HCT116 (cell line): ENCODE measurements around the gene DBX2.

ENCODE experiments used
- CEBPB ChIP-seq: IDR thresholded peaks from 2 replicates; pipeline ENCODE4 v1.6.1; 2012; ENCODE audit warnings: low read depth
- EZH2 ChIP-seq: fragments of 200-600 bp; sonication (generic); IDR thresholded peaks from 2 replicates; pipeline ENCODE4 v1.6.1; 2017; ENCODE audit warnings: antibody characterized with exemption, mixed run types
- EZH2phosphoT487 ChIP-seq: fragments of 200-600 bp; IDR thresholded peaks from 2 replicates; pipeline ENCODE4 v1.6.1; 2018; ENCODE audit warnings: antibody characterized with exemption, borderline replicate concordance
- FOSL1 ChIP-seq: IDR thresholded peaks from 2 replicates; pipeline ENCODE4 v1.6.1; 2012; ENCODE audit warnings: low read depth
- JUND ChIP-seq: IDR thresholded peaks from 2 replicates; pipeline ENCODE4 v1.6.1; 2012
- POLR2A ChIP-seq: IDR thresholded peaks from 2 replicates; pipeline ENCODE4 v1.7.0; 2011; ENCODE audit warnings: borderline replicate concordance; ENCODE audit not compliant: insufficient read depth, insufficient read length; ENCODE audit errors: extremely low read depth
- POLR2AphosphoS5 ChIP-seq: IDR thresholded peaks from 2 replicates; pipeline ENCODE4 v1.6.1; 2011; ENCODE audit warnings: mild to moderate bottlenecking, low read depth, low read length, moderate library complexity
- RAD21 ChIP-seq: IDR thresholded peaks from 2 replicates; pipeline ENCODE4 v1.6.1; 2012; ENCODE audit warnings: low read depth, mild to moderate bottlenecking
- TCF7L2 ChIP-seq: IDR thresholded peaks from 2 replicates; pipeline ENCODE4 v1.7.0; 2011; ENCODE audit warnings: borderline replicate concordance, inconsistent platforms; ENCODE audit not compliant: insufficient read depth, insufficient read length; ENCODE audit errors: extremely low read depth
- TF ChIP-seq, protein P1 (sequence below), 3 experiments: fragments of 200-600 bp in 1 of 3; sonication (generic) in 1 of 3; IDR thresholded peaks in 2 of 3; conservative IDR thresholded peaks in 1 of 3; 2 replicates each; pipeline ENCODE4 v1.5.1; 2012 to 2017; ENCODE audit warnings: low read depth in 2 of 3, low read length in 2 of 3, antibody characterized with exemption in 1 of 3, borderline replicate concordance in 1 of 3, control low read depth in 1 of 3, mild to moderate bottlenecking in 1 of 3, mixed read lengths in 1 of 3, mixed run types in 1 of 3, moderate library complexity in 1 of 3; ENCODE audit not compliant: insufficient read depth in 1 of 3
- TF ChIP-seq, protein P2 (sequence below): IDR thresholded peaks from 2 replicates; pipeline ENCODE4 v1.6.1; 2012; ENCODE audit warnings: low read depth

DNA sequence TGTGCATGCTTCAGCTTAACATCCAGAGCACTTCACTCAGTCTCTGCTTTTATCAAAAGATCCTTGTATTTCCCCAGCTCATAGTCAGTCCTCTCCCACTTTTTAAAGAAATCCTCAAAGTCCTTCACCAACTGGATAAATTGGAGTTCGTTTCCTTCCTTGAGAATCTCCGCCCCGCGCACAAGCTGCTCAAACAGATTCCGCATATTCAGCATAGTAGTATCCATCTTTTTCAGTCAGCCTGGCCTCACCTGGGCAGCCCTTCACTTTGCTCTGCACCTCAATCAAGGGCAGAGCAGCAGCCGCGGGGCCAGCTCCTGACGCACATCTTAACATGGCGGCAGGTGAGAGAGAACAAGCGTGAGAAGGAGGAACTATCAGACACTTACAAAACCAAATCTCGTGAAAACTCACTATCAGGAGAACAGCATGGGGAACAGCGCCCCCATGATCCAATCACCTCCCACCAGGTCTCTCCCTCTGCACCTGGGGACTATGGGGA lies 14.3 kb upstream of the DBX2 start:
- TF ChIP-seq, protein P1, sequence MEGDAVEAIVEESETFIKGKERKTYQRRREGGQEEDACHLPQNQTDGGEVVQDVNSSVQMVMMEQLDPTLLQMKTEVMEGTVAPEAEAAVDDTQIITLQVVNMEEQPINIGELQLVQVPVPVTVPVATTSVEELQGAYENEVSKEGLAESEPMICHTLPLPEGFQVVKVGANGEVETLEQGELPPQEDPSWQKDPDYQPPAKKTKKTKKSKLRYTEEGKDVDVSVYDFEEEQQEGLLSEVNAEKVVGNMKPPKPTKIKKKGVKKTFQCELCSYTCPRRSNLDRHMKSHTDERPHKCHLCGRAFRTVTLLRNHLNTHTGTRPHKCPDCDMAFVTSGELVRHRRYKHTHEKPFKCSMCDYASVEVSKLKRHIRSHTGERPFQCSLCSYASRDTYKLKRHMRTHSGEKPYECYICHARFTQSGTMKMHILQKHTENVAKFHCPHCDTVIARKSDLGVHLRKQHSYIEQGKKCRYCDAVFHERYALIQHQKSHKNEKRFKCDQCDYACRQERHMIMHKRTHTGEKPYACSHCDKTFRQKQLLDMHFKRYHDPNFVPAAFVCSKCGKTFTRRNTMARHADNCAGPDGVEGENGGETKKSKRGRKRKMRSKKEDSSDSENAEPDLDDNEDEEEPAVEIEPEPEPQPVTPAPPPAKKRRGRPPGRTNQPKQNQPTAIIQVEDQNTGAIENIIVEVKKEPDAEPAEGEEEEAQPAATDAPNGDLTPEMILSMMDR (IDR thresholded peaks at IDR 0.05 in 2 of 3, conservative IDR thresholded peaks at IDR 0.05 in 1 of 3; ENCODE audit: borderline replicate concordance in 1 of 3, insufficient read depth in 1 of 3, low read depth in 2 of 3, low read length in 2 of 3), result no peak
- TF ChIP-seq TCF7L2 (no peak), EZH2 (no peak), POLR2A (no peak), FOSL1 (no peak), CEBPB (no peak), EZH2phosphoT487 (no peak), POLR2AphosphoS5 (no peak), RAD21 (no peak), JUND (no peak)
- TF ChIP-seq, protein P2, sequence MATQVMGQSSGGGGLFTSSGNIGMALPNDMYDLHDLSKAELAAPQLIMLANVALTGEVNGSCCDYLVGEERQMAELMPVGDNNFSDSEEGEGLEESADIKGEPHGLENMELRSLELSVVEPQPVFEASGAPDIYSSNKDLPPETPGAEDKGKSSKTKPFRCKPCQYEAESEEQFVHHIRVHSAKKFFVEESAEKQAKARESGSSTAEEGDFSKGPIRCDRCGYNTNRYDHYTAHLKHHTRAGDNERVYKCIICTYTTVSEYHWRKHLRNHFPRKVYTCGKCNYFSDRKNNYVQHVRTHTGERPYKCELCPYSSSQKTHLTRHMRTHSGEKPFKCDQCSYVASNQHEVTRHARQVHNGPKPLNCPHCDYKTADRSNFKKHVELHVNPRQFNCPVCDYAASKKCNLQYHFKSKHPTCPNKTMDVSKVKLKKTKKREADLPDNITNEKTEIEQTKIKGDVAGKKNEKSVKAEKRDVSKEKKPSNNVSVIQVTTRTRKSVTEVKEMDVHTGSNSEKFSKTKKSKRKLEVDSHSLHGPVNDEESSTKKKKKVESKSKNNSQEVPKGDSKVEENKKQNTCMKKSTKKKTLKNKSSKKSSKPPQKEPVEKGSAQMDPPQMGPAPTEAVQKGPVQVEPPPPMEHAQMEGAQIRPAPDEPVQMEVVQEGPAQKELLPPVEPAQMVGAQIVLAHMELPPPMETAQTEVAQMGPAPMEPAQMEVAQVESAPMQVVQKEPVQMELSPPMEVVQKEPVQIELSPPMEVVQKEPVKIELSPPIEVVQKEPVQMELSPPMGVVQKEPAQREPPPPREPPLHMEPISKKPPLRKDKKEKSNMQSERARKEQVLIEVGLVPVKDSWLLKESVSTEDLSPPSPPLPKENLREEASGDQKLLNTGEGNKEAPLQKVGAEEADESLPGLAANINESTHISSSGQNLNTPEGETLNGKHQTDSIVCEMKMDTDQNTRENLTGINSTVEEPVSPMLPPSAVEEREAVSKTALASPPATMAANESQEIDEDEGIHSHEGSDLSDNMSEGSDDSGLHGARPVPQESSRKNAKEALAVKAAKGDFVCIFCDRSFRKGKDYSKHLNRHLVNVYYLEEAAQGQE, result no peak
